HFFc6 (cell line): ENCODE results near the gene ASTN2. TPM values are rescaled to one million over a fixed set of nuclear protein-coding genes. Genes with fewer than 3 reads are reported as not detected.
A peak's percentile ranks its signal among the peaks of the same experiment; 100 is the strongest.

Experiments used
- DNase-seq: peaks from one replicate; pipeline ENCODE4 v3.0.0-alpha.2; 2018
- H3K27ac Mint-ChIP-seq: 2 replicates; pipeline ENCODE4 v1.8.0; 2020; ENCODE audit warnings: mild to moderate bottlenecking, mixed read lengths
- H3K27me3 Mint-ChIP-seq: 2 replicates; pipeline ENCODE4 v1.8.0; 2021; ENCODE audit warnings: mild to moderate bottlenecking, moderate library complexity, mixed read lengths; ENCODE audit not compliant: insufficient read depth
- H3K36me3 Mint-ChIP-seq: 2 replicates; pipeline ENCODE4 v1.8.0; 2021; ENCODE audit warnings: low read depth, mixed read lengths
- H3K4me1 Mint-ChIP-seq: 2 replicates; pipeline ENCODE4 v1.8.0; 2020; ENCODE audit warnings: low read depth, mixed read lengths
- H3K4me3 Mint-ChIP-seq: 2 replicates; pipeline ENCODE4 v1.8.0; 2020; ENCODE audit warnings: mild to moderate bottlenecking, moderate library complexity, mixed read lengths
- H3K9me3 Mint-ChIP-seq: 2 replicates; pipeline ENCODE4 v1.8.0; 2020; ENCODE audit warnings: mild to moderate bottlenecking, mixed read lengths
- total RNA-seq, 6 experiments: library from RNA; stranded (reverse); fragmentation: NEBNext Ultra II Directional; extraction: Animal tissue kit (Norgen Biotek cat#: 25700); gene quantifications; 2 replicates in 1 of 6; 3 replicates in 5 of 6; pipeline ENCODE4 v1.2.3, GENCODE V29; 2021
- TF ChIP-seq, protein P1 (sequence below): fragments of 200-600 bp; sonication (generic); IDR thresholded peaks from 2 replicates; pipeline ENCODE4 v1.5.0; 2021; ENCODE audit warnings: antibody characterized with exemption, mild to moderate bottlenecking

ASTN2 gene
- total RNA-seq, 6 experiments from 2014 or later = 7.3 to 9.7 (median 8.3) TPM

DNA sequence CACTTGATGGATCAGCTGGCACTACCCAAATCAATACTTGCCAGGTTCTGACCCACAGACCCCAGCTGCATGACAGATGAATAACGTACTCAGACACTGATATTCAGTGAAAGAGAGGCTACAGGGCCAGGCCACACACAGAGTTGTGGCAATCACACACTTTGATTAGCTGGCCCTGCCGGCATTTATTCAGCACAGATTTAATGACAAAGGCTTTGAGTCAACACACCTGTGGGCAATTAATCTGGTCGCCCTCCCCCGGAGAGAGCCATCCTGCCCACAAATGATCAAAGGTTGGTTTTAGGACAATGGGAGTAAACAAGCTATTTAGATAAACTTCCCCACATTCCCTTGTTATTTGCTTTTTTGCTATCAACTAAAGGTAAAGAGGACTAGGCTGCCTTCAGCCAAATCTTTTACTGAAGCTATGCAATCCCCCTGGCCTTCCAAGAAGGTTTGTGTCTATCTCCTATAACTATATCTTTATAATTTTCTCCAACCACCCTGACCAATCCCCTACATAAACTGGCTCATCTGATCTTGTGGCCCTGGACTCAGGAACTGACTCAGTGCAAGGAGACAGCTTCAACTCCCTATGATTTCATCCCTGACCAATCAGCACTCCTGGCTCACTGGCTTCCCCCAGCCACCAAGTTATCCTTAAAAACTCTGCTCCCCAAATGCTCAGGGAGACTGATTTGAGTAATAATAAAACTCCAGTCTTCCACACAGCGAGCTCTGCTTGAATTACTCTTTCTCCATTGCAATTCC lies 740.5 kb downstream of the ASTN2 start:
- DNase-seq = no peak
- Mint-ChIP-seq H3K4me3 (no peak overlapping the region), H3K9me3 (peaks cover 19% of the 10 kb centered on the region)

DNA sequence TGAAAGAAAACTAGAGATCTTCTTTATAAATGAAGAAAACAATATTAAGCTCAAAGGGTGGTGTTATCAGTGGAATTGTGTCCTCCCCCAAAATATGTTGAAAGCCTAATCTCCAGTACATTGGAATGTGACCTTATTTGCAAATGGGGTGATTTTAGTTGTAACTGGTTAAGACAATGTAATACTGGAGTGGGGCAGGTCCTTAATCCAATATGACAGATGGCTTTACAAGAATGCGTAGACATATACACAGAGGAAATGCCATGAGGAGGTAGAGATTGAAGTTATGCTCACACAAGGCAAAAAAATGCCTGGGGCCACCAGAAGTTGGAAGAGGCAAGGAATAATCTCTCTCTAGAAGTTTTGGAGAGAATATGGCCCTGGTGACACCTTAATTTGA lies 741.5 kb downstream of the ASTN2 start:
- Mint-ChIP-seq H3K4me3 (peak overlapping the region; percentile 27), H3K4me1 (peaks cover 56% of the 10 kb centered on the region), H3K27ac (peak overlapping the region; percentile 51), H3K36me3 (peaks cover 32% of the 10 kb centered on the region), H3K27me3 (no peaks in the 10 kb centered on the region), H3K9me3 (peaks cover 19% of the 10 kb centered on the region)
- TF ChIP-seq, protein P1, sequence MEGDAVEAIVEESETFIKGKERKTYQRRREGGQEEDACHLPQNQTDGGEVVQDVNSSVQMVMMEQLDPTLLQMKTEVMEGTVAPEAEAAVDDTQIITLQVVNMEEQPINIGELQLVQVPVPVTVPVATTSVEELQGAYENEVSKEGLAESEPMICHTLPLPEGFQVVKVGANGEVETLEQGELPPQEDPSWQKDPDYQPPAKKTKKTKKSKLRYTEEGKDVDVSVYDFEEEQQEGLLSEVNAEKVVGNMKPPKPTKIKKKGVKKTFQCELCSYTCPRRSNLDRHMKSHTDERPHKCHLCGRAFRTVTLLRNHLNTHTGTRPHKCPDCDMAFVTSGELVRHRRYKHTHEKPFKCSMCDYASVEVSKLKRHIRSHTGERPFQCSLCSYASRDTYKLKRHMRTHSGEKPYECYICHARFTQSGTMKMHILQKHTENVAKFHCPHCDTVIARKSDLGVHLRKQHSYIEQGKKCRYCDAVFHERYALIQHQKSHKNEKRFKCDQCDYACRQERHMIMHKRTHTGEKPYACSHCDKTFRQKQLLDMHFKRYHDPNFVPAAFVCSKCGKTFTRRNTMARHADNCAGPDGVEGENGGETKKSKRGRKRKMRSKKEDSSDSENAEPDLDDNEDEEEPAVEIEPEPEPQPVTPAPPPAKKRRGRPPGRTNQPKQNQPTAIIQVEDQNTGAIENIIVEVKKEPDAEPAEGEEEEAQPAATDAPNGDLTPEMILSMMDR = no peak
- DNase-seq = peak; percentile 64

More for the DNA sequence above, 740.5 kb downstream of the ASTN2 start:
- Mint-ChIP-seq H3K27me3 (no peaks in the 10 kb centered on the region), H3K27ac (peak overlapping the region; percentile 51), H3K4me1 (peaks cover 46% of the 10 kb centered on the region), H3K36me3 (peaks cover 32% of the 10 kb centered on the region)
- TF ChIP-seq, protein P1 = no peak

DNA sequence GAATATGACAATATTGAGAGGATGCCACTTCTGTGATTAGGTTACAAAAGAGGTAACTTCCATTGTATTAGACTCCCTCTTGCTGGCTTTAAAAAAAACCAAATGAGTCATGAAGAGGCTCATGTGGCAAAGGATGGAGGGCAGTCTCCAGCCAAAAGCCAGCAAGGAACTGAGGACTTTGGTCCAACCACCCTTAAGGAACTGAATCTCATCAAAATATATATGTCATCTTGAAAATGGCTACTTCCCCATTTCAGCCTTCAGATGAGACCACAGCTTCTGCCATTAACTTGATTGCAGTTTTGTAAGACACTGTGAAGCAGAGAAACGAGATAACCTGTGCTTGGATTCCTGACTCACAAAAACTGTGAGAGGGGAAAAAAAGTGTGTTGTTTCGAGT lies 743.3 kb downstream of the ASTN2 start:
- Mint-ChIP-seq H3K9me3 (peaks cover 19% of the 10 kb centered on the region), H3K4me1 (peaks cover 56% of the 10 kb centered on the region), H3K36me3 (peaks cover 32% of the 10 kb centered on the region), H3K27me3 (no peaks in the 10 kb centered on the region), H3K4me3 (no peak overlapping the region), H3K27ac (no peak overlapping the region)
- TF ChIP-seq, protein P1 = no peak
- no peak for DNase-seq

DNA sequence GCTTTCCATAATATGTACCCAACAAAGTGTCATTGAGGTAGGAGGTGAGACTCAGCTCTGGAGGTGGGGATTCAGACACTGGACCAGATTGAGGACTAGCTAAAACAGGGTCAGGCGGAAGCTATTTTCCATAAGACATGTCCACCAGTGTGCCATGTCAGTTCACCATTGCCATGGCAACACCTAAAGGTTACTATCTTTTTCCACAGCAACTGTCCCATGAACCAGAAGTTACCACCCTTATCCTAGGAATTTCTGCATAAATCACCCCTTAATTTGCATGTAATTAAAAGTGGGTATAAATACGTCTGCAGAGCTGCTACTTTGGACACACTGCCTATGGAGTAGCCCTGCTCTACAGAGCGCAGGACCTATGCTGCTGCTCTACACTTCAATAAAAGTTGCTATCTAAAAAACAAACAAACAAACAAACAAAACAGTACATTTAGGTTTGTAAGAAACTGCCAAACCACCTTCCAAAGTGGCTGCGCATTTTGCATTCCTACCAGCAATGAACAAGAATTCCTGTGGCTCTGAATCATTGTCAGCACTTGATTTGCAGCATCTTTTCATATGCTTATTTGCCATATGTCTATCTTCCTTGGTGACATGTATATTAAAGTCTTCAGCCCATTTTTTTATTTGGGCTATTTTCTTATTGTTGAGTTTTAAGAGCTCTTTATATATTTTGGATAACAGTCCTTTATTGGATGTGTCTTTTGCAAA lies 745.7 kb downstream of the ASTN2 start:
- TF ChIP-seq, protein P1 = no peak
- Mint-ChIP-seq H3K4me1 (peaks cover 33% of the 10 kb centered on the region), H3K27me3 (no peaks in the 10 kb centered on the region), H3K9me3 (peaks cover 13% of the 10 kb centered on the region), H3K36me3 (peaks cover 20% of the 10 kb centered on the region), H3K27ac (no peak overlapping the region), H3K4me3 (no peak overlapping the region)
- DNase-seq = no peak

DNA sequence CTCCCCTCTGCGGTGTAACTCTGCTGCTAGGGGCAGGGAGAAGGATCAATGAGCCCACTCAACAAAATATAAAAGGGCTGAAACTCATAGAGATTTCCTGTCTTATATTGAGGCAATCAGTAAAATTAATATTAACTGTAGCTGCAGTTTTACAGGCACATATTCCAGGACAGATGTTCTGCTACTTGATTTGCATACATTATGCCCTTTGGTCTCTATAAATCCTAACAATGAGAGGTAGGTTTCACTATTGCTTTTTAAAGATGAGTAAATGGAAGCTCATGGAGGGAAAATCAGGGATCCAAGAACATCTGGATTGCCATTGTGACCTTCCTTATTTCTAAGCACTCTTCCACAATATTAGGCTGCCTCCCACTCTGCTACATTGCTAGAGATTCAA lies 751.3 kb downstream of the ASTN2 start:
- no peak overlapping the region for H3K4me3 Mint-ChIP-seq
- DNase-seq = no peak
- H3K9me3 Mint-ChIP-seq = no peaks in the 10 kb centered on the region
- no peaks in the 10 kb centered on the region for H3K27me3 Mint-ChIP-seq
- H3K36me3 Mint-ChIP-seq = no peaks in the 10 kb centered on the region
- H3K4me1 Mint-ChIP-seq = peaks cover 12% of the 10 kb centered on the region
- TF ChIP-seq, protein P1 = no peak
- H3K27ac Mint-ChIP-seq = no peak overlapping the region
